Measurements from ENCODE around the gene DNER.

Gene DNER

DNA sequence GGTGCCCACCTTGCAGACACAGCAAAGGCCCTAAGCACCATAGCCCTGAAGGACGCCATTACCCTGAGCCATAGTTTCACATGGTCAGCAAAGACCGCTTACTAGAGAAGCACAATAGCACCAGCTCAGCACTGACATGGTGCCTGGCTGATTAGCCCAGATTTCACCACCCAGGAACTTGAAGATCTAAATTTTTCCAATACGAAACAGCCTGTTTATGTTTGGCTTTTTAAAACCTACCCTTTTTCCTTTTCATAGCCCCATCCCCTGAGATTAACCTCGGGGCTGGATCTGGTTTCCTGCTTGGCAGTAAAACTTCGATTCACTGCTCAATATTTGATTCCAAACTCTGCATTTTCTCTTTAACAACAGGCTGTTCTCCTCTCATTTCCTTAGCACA lies 284.8 kb downstream of the DNER start:
- no peak for DNase-seq

DNA sequence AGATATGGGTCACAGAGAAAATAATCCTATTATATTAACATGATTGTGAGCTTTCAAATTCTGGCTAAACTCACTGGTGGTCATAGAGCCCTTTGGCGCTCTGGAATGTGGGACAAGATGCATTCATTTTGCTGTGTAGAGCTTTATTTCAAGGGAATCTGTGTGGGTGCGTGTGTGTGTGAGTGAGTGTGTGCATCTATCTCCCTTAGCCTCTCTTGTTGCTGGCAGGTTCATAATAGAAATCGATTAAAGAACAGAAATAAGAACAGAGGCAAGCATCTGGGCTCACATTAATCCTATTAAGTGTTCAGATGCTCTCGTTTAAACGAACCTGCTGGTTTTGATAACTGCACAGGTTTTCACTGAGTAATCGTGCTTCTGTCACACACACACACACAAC lies 287.9 kb downstream of the DNER start:
- DNase-seq, result no peak

DNA sequence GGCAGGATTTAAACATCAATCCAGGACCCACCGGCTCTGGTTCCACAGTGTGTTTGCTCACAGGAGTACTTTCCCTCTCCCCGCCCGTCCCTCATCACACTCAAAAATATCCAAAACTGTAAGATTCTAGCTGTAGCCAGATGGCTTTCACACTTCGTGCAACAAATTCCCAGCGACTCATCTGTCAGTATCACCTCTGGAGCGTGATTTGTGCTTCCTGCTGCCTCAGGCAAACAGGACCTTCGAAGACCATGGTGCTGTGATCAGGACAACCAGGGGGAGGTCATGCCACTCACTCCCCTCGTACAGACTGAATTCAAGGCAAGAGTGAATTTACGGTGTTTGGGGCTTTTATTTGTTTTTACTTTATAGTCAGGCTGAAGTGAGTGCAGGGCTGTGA lies 288.8 kb downstream of the DNER start:
- DNase-seq, result no peak

DNA sequence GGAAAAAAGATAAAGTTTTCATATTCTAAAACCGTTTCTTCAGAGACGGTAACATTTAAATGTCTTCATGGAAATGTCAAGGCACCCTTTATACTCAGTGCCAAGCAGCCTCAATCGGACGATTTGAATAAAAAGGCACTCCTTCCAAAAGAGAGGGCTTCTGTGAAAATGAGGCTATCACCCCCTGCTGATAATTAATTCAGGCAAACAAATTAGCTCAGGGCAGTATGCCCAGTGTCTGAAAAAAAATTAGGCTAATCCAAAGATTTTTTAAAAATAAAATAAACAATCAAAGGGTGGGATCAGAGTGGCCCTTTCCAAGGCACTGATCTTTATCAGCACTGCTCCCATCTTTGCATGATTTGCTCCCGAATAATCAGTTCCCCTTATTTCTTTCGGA lies 292.3 kb downstream of the DNER start:
- DNase-seq, result no peak

DNA sequence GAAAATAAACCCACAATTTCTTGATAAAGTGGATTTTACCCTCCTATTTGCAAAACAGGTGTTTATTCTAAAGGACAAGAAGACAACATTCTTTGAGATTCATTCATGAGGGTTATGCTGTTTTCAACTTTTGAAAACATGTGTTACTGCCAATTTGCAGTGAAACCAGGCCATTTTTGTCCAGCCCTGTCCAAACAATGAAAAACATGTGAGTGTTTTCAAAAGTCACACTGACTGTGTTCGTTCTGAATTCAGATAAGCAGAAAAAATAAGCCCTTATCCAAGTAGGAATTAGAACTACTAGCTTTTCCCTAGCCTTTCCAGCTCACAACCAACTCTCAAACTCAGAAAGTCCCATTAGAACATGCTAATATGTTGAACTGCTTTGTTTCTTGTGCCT lies 295.2 kb downstream of the DNER start:
- DNase-seq, result no peak

DNA sequence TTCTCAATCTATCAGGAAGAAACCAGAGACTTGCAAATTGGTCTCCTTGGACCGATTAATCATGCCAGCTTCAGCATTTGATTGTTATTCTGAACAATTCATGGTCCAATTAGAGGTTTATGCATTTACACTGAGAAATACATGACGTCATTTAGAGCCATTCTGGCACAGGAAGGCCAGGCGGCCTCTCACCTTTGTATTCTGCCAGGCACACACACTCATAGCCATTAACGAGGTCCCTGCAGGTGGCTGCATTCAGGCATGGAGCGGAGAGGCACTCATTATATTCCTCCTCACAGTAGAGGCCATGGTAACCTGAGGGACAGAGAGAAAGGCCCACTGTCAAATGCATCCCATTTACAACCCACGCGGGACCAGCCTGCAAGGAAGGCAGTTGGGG lies 296.4 kb downstream of the DNER start:
- DNase-seq, result no peak

DNA sequence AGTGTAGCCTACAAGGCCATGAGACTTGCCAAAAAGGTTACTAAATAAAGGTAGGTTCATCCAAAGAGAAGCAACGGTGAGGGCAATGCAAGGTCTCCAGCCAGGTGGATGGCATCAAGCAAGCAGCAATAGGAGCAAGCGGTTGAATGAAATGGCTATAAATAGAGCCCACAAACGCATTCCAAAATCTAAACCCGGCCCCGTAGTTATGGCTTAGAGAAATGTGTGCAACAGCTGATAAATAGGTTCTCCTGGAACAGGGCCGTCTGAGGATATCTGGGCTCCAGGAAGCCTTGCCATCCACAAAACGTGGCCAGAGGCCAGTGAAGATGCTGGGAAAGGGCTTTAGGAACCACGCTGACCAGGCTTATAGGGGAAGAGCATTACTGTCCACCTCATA lies 297.2 kb downstream of the DNER start:
- no peak for DNase-seq

DNA sequence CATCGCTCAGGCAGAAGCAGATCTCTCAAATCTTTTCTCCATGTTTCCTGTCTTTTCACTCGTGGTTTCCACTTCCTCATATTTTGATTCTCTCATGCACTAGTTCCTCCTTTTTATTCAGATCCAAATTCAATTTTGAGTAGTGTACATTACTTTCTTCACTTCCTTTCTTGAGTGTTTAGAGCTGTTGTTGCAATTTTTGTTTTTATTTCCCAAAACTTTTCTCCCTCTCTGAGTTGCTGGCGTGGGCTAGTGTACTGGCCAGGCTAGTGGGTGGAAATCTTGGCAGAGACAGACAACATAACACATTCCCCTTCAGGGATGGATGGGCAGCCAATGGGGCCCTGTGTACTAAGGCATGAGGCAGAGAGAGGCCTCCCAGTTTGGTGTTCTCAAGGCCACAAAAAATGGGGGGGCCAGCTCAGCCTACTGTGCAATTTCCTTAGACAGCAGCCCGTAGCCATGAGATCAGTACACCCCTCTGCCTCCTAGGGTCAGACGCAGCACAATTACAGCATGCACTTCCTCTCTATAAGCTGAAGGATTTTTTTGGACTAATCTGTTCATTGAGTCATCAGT lies 298.1 kb downstream of the DNER start:
- DNase-seq, result peak; percentile 73

DNA sequence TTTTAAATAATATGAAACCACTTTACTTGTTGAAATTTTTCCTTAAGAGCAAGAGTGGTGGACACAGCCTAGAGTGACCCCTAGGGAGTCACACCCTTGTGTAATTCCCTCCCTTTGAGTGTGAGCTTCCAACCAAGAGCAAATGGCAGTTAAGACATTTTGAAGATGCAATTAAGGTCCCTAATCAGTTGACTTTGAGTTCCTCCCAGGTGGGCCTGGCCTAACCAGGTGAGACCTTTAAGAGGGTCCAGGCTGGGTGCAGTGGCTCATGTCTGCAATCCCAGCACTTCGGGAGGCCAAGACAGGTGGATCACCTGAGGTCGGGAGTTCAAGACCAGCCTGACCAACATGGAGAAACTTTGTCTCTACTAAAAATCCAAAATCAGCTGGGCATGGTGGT lies 299.7 kb downstream of the DNER start:
- no peak for DNase-seq

DNA sequence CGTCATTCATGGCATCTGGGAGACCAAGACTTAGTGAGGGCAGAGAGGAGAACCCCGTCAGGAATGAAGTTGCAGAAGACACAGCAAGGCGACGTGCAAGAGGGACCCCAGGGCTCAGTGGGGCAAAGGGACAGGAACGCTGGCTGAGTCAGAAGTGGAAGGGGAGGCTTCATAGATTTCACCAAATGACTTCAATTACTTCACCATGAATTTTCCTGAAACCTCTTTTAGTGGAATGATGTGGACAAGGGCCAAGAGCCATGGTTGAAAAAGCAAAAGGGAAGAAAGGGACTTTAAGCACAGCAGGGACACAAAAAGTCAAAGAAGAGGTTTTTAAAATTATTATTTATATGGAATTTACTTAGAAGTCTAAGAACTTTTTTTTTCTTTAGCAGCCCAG lies 301.7 kb downstream of the DNER start:
- DNase-seq, result no peak

DNA sequence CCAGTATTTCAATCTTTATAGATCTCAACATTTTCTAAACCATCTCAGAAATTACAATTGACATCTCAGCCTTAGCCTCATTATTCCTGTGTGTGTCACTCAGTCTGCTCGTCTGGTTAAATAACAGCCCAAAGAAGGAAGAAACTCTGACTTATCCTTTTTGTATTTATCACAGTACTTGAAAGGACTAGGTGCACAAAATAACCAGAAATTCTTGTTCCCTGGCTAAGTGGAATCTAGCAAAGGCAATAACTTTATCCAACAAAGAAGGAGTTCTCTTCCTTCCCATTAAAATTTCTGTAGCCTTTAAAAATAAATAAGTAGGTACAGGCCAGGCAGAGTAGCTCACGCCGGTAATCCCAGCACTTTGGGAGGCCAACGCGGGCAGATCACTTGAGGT lies 303.4 kb downstream of the DNER start:
- no peak for DNase-seq

DNA sequence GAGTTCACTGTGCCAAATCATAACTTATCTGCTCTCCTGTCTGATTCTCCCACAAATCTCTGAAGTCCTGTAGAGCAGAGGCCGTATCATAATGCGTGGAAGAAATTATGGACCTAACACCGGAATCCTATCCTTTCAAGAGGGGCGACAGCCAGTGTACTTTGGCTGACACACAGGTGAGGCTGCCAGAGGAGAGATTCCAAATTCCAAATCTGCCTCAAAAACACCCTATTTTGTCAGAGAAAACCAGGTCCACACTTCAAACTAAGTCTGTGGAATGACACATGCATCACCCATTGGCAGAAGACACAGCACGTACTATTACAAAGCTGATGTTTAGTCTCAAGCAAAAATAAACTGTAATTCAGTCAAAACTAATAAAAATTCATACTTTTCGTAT lies 304.1 kb downstream of the DNER start:
- no peak for DNase-seq

DNA sequence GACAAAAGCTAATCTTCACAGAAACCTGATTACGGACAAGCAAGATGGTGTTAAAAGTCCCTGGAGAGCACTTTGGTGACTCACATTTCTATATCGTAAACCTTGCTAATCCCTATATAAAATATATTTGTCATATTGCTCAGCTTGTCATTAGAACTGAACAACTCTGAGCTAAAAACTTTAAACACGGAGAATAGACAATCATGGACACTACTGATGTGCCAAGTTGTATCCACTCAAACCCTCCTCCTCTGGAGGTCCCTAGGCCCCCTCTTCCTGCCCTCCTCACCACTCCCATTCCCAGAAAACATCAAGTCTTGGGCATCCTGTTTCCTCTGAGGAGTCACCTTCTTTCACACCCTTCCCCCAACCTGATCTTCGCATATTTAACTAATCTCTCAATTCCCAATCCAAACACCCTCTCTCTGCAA lies 304.6 kb downstream of the DNER start:
- DNase-seq, result no peak

DNA sequence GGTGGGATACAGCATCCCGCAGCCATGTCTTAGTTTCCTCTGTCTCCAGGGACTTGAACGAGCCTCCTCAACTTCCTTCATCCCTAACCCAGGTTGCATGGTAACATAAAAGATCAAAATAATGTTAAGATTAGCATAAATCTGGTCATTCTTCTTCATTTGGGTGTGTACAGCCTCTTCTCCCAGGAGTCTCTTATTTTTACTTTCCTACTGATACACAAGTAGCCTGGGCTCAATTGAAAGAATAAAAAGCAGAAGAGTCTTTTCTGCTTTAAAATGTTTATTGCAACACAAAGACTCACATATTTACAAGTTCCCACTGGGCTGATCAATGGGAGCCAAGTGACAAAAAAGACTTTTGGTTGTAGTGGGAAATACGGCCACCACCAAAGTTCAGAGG lies 305.4 kb downstream of the DNER start:
- no peak for DNase-seq

DNA sequence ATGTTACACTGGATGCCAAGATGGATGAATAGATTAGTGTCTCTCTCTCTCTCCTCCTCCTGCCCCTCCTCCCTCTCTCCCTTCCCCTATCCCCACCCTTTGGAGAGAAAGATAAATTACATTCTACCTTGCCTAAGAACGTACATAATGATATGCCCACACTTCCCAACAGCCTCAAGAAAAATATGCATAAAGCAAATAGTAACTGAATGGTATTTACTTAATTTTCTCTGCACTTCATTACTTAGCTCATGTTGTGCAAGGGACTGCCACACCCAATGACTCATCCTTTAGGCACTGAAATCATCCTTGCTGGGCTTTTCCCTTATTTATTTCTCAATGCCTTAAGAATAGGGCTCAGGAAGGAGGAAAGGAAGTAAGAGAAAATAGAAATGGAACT lies 306.0 kb downstream of the DNER start:
- DNase-seq, result peak; percentile 95

DNA sequence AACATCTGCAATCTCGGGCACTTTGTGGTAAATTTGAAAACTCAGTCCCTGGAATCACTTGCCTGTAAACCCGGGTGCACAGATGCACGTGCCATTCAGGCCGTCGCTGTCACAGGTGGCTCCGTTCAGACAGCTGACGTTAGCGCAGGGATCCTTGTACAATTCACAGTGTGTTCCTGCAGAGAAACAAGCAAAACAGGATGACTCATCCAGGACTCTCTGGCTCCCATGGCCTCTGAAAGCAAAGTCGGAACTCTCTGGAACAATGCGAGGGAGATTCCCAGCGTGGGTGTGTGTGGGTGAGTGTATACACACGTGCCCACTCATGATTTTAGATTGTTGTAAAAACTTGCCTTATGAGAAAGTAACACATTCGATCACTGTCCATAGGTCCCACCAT lies 307.2 kb downstream of the DNER start:
- peak; percentile 80 for DNase-seq

DNA sequence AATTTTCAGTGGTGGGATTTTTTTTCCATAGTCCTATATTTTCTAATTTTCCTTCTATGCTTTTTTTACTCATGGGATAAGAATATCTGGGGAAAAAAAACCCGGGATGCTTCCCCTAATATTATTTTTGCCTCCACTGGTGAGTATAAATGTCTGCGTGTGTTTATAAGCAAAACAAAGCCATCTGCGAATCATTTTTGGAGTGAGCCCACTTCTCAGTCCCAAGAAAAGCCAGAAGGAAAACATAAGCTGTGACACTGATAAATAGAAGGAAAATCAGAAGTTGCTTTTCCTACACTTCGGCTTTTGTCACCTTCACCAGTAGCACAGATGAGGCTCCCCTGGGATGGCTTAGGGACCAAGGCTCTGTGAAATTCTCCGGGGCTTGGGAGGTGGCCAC lies 308.6 kb downstream of the DNER start:
- no peak for DNase-seq

DNA sequence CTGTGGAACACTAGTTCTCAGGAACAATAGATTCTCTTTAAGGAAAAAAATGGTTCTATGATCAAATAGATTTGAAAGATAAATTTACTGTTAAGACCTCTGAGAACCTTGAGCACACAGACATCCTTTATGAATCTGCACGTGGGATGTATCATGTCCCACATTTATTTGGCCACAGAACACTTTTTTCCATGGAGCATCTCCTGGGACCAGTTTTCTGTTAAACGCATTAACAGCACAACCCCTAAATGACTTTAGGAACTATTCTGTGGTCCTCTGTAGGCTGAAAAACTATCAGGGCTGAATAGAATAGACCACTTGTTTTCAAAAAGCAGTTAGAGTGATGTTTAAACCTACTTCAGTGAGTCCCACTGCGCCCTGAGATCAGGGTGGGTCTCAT lies 311.1 kb downstream of the DNER start:
- no peak for DNase-seq

DNA sequence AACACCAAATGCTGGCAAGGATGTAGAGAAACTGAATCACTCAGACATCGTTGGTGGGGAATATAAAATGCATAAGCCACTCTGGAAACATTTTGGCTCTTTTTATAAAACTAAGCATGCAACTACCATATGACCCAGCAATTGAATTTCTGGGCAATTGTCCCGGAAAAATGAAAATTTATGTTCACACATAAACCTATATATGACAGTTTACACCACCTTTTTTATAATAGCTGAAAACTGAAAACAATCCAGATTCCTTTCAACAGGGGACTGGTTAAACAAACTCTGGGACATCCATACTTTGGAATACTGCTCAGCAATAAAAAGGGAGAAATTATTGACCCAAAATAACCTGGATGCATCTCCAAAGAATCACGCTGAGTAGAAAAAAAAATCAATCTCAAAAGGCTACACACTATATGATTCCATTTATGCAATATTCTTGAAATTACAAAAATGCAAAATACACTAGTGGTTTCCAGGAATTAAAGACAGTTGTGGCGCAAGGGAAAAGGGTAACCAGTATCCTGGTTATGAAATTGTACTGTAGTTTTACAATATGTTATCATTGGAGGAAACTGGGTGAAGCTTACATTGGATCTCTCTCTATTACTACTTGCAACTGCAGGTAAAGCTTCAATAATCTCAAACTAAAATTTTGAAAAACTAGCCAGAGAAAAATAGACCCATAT lies 313.0 kb downstream of the DNER start:
- no peak for DNase-seq

DNA sequence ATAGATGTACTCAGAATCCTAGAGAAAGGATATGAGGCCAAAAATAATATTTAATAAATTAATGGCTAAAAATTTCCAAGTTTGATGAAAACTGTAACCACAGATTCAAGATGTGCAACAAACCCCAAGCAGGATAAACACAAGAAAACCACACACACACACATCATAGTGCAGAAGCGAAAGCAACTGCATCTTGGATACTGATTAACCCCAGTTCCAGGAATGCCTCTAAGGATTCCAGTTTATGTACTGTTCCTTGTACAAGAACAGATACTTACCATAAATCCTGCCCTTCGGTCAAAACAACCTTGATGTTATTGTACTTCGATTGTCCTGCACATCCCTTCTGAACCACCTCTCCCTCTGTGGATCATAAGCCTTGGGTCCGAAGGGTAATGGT lies 320.4 kb downstream of the DNER start:
- no peak for DNase-seq

DNA sequence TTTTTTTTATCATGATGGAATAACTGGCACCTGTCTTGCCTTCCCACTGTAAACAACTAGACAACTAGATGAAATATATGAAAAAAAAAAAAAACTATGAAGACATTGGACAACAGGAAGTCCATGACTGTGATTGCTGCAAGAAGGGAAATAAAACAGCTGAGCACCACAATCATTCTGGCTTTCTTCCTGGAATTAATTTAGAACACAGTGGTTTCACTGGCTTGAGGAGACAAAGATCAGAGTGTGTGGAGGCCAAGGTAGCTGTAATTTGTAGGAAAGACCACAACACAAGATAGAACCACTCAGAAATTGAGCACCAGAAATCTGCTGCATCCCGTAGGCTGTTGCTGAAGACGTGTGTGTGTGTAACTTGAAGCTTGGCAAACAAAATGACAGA lies 322.2 kb downstream of the DNER start:
- no peak for DNase-seq

DNA sequence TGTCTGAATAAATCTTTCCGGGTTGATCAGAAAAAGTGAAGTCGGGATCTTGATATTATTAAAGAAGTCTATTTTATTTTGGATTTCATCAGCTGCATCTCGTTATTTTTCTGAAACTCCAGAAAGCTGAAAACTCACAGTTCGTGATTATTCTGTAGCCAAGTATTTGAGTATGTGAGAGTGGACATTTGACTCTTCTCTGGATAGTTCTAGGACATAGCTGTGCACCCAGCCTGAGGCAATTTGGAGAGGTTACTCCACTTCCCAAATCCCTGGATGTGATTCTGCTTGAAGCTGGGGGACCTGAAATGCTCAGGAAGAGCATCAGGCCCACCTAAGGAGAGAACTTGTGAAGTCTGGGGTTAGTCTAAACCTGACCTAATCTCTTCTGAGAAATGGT lies 325.6 kb downstream of the DNER start:
- DNase-seq, result no peak

DNA sequence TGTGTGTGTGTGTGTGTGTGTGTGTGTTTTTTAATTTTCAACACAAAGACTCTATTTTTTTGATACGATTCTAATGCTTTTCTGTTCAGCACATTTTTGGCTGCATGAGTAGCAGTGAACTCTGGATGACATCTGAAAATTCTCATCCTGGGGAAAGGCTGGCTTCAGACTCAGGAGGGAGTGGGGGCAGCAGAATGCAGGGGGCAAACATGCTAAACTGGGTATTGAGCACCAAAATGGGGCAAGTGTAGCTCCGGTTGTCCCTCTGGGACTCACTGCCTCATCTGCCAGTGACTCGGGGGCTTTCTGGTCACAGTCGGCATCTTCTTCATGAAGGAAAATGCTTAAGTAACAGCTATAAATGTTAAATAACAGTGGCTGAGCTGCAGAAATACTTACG lies 326.5 kb downstream of the DNER start:
- no peak for DNase-seq

DNA sequence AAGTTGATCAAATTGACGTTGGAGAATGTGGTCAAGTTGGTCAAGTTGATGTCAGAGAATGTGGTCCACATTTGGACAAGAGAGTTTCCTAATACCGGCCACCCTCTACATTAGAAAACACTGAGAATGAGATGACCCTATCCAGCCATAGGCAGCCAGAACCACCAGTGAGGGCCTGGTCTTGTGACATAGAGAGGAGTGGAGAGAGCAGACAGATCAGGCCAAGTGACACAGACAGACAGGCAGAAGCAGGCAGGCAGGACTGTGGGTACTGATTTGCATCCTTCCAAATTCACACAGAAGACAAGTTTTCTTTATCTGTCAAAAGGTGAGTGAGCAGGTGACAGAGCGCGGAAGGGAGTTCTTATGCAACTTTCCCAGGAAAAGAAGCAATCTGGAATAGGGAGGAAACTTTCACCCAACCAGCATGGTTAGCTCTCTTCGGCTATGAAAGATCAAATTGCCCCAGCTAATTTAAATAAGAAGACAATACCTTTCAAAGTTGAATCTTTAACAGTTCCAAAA lies 334.2 kb downstream of the DNER start:
- DNase-seq, result no peak

DNA sequence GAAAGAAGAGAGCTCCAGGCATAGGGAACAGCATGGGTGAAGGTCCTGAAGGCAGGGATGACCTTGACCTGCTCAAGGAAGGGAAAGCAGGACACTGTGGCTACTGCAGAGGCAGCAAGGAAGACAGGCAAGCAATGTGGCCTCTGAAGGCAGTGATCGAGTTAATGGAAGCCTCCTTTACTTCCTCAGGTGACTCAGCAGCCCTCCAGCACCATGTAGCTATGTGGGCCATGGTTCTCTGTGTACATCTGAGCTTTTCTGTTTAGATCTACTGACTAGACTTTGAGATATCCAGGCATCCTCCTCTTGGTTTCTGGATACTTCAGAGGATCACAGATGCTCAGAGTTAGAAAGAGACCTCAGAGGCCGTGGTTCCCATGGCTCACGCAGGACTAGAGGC lies 336.0 kb downstream of the DNER start:
- no peak for DNase-seq

Data from EL (cell line).